Upper lobe of left lung (tissue), 4 donors: ENCODE data around the gene CTU2.

Experiments
- CTCF ChIP-seq, 6 experiments: fragments of 450-650 bp in 4 of 6; fragments of 200-600 bp in 2 of 6; sonication (generic) in 2 of 6; IDR thresholded peaks; one replicate each; pipeline ENCODE4 v1.5.1; 2016 to 2019; ENCODE audit warnings: antibody characterized with exemption in 6 of 6
- EP300 ChIP-seq, 4 donors: sonication (generic); formaldehyde crosslinking; IDR thresholded peaks; one replicate each; pipeline ENCODE4 v1.5.1; 2017; ENCODE audit warnings: antibody characterized with exemption in 4 of 4, control low read depth in 2 of 4

GRCh38 chr16:88723911-88724310 is 17.6 kb downstream of the CTU2 start:
- TF ChIP-seq EP300 (IDR thresholded peaks at IDR 0.05): no peak
- TF ChIP-seq CTCF (IDR thresholded peaks at IDR 0.05): no peak
